ENCODE results near the gene ZNF385B.

The ZNF385B gene

GRCh38 chr2:179619947-179620467 is 241.4 kb downstream of the ZNF385B start:
- DNase-seq: no peak

- DNase-seq: no peak
Observed at GRCh38 chr2:179614121-179614520, 247.3 kb downstream of the ZNF385B start.

GRCh38 chr2:179613701-179614100 is 247.7 kb downstream of the ZNF385B start:
- no peak for DNase-seq

- no peak for DNase-seq
Observed at GRCh38 chr2:179613299-179613651, 248.1 kb downstream of the ZNF385B start.

GRCh38 chr2:179612591-179613298 is 248.7 kb downstream of the ZNF385B start:
- DNase-seq: no peak

- no peak for DNase-seq
Observed at GRCh38 chr2:179612108-179612507, 249.3 kb downstream of the ZNF385B start.

DNA sequence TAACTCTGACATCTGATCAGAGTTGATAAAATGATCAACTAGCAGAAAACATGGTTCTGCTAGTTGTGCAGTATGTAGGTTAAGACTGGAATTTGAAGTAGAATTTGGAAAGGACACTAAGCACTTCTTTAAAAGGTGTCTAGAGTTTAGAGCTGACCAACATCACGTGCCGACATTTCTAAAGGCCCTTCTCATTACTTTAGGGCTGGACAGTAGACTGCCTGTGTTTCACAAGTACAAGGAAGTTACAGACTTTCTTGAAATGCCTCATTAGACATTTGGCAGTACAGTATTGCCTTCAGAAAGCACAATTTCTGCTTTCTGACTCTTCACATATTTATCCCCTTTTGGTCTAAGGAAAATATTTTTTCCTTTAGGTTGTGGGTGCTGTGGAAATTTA is 255.3 kb downstream of the ZNF385B start:
- DNase-seq: no peak

GRCh38 chr2:179605341-179605740 is 256.1 kb downstream of the ZNF385B start:
- DNase-seq: no peak

GRCh38 chr2:179604598-179604997 is 256.8 kb downstream of the ZNF385B start:
- DNase-seq: no peak

- no peak for DNase-seq
Observed at GRCh38 chr2:179602452-179602851, 259.0 kb downstream of the ZNF385B start.

- no peak for DNase-seq
Observed at GRCh38 chr2:179596018-179596417, 265.4 kb downstream of the ZNF385B start.

DNA sequence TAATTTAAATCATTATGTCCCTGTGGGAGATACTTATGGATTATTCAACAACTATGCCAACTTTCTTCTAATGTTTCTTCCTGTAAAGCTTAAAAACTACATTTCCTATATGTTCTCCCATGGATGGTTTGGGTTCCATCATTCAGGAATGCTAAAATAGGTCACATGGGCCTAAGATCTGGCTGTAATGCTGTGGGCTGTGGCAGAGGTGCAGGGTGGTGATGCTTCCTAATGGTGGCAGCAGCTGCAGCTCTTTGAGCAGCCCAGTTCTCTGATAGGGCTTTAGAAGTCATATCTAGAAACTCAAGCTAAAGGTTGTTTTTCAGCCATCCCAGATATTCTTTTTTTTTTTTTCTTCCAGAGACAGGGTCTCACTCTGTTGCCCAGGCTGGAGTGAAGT is 266.1 kb downstream of the ZNF385B start:
- DNase-seq: no peak

DNA sequence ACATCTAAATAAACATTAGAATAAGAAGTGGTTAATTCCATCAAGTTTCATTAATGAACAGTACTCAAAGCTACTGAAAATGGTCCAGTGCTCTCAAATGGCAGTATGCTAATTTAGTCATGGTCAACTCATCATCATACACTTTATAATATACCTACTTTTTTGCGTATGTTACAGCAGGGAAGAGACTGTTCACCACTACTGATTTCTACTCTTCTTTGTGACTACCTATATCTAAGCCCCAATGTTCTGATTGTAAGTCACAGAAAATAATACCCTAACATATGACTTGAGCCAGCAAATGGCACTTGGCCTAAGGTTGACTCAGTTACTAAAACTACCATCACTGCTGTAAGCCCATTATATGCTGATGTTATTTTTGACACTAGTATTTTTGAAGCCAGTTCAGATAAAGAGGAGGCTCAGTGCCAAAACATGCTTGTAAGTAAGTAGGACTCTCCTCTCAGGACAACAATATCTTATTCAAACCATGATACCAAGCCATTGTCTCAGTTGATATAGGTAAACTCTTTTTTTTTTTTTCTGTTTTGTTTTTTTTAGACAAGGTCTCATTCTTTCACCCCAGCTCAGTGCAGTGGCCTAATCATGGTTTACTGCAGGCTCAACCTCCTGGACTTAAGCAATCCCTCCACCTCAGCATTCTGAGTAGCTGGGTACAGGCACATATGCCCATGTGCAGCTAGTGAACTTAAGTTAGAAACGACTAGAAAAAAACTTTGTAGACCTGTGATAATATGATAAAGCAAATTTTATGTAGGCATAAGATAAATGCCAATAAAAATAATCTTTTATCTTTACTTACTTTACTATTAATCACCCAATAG is 266.9 kb downstream of the ZNF385B start:
- no peak for DNase-seq

DNA sequence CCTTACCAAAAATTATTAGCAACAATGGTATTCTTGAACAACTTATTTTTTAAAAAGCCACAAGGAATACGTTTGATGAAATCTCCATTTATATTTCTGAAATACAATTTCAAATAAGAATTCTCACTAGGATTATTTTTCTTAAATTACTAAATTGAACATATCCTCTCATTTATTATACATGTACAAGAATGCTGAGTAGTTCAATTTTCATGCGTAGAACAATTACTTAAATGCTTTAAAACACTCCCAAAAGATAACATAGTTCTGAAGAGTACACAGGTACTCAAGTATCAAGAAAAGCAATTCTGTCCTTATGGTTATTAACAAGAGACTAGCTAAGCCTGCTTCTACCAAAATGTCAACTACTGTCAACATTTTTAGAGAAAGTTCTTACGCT is 268.1 kb downstream of the ZNF385B start:
- no peak for DNase-seq

GRCh38 chr2:179592167-179592936 is 269.1 kb downstream of the ZNF385B start:
- no peak for DNase-seq

DNA sequence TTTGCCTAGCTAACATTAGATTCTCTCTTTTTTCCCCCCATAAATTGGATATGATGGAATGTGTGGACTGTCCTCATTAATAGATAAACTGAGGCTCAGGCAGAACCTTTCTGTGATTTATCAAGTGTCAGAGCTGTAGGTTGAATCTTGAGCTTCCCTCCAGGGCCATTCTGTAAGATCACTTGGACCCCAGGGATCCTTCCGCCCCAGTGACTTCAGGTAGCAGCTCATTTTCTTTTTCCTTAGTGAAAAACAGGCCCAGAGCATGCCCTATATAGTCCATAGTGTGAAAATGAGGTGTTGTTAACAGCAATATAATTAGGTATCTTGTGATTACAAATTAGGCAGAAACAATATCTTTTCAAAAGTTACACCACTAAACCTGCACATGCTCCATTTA is 269.7 kb downstream of the ZNF385B start:
- no peak for DNase-seq

GRCh38 chr2:179588486-179589145 is 272.8 kb downstream of the ZNF385B start:
- no peak for DNase-seq

DNA sequence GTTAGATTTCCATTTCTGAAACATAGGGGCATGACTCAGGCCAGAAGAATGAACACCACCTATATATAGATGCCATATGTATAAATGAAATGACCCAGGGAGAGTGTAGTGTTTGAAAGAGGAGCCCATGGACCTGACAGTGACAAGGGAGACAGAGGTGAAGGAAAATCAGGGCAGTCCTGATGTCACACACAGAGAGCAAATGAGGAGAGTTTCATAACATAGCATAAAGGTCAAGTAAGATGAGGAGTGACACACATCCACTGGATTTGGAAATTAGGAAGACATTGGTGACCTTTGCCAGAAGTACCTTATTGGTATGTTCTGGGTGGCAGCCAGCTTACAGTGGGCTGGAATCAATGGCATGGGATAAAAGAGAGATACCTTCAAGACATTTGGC is 276.7 kb downstream of the ZNF385B start:
- no peak for DNase-seq

GRCh38 chr2:179581605-179582004 is 279.8 kb downstream of the ZNF385B start:
- no peak for DNase-seq

DNA sequence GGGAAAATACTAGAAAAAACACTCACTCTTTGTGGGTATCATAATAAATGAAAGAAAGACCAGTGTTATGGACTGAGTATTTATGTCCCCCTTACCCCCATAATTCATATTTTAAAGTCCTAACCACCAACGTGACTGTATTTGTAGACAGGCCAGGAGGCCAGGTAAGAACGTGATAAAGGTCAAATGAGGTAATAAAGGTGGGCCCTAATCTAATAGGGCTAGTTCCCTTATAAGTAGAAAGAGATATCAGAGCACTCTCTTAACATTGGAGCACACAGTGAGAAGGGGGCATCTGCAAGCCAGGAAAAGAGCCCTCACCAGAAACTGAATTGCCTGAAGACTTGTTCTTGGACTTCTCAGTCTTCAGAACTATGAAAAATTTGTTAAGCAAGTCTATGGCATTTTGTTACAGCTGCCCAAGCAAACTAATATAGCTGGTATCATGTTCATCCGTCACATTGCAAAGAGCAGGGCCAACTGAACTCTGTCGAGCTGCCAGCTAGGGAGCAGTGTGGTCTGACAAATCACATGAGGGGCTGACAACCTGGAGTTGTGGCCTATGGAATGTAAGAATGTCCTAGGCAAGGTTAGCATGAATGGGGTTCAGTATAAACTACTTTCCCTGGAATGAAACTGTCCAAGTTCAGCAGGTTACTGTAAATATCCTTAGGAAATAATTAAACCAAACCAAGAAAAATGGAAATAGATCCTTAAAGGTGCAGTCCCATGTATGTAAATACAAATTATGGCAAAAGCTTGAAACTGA is 280.9 kb downstream of the ZNF385B start:
- DNase-seq: no peak

DNA sequence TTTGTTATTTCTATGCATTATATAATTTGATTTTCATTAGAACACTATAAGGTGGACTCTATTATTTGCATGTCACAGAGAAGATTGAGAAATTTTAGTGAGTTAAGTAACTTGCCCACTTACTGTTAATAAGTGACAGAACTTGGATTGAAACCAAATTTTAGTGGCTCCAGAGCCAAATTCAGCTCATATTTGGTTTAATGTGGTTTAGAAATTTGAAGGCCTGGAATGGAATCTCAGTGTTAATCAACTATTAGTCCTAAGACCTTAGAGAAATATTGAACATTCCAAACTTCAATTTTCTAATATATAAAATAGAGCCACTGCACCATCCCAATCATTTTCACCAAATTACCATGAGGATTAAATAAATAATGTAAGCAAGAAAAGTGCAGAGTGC is 281.6 kb downstream of the ZNF385B start:
- no peak for DNase-seq

Data from CD4-positive, alpha-beta T cell treated with Interleukin-17A for 1 hour (primary cell).